KOPT-K1 (cell line): ENCODE data around the gene SLC27A3.

ENCODE experiments used
- H3K27ac ChIP-seq: fragments of 200-600 bp; sonication (generic); 2 replicates; pipeline ENCODE4 v1.5.1; 2016; ENCODE audit warnings: antibody characterized with exemption, mild to moderate bottlenecking, low read depth, low read length; ENCODE audit not compliant: poor library complexity, severe bottlenecking
- H3K36me3 ChIP-seq: fragments of 200-600 bp; sonication (generic); 2 replicates; pipeline ENCODE4 v1.5.1; 2017; ENCODE audit warnings: antibody characterized with exemption, mild to moderate bottlenecking, low read length, moderate library complexity; ENCODE audit not compliant: insufficient read depth
- H3K9me3 ChIP-seq: fragments of 200-600 bp; sonication (generic); 2 replicates; pipeline ENCODE4 v1.5.1; 2017; ENCODE audit warnings: antibody characterized with exemption, low read length, mild to moderate bottlenecking; ENCODE audit not compliant: insufficient read depth, poor library complexity, severe bottlenecking

SLC27A3 gene

GRCh38 chr1:153796786-153797659, 21.8 kb downstream of the SLC27A3 start:
- no peaks in the 10 kb centered on the region for H3K9me3 ChIP-seq
- no peak overlapping the region for H3K27ac ChIP-seq
- no peaks in the 10 kb centered on the region for H3K36me3 ChIP-seq

GRCh38 chr1:153798468-153798780, 23.2 kb downstream of the SLC27A3 start:
- no peak overlapping the region for H3K27ac ChIP-seq
- H3K9me3 ChIP-seq, result no peaks in the 10 kb centered on the region
- H3K36me3 ChIP-seq, result no peaks in the 10 kb centered on the region; the same call in 1 of the 2 replicates

- H3K36me3 ChIP-seq, result no peaks in the 10 kb centered on the region; the same call in 1 of the 2 replicates
- no peak overlapping the region for H3K27ac ChIP-seq
- H3K9me3 ChIP-seq, result no peaks in the 10 kb centered on the region
These were observed 23.8 kb downstream of the SLC27A3 start for GRCh38 chr1:153799016-153799415.

- no peak overlapping the region for H3K27ac ChIP-seq
- H3K36me3 ChIP-seq, result no peaks in the 10 kb centered on the region; the same call in 1 of the 2 replicates
- H3K9me3 ChIP-seq, result no peaks in the 10 kb centered on the region
These were observed 24.6 kb downstream of the SLC27A3 start for GRCh38 chr1:153799566-153800465.

GRCh38 chr1:153800516-153800915, 25.3 kb downstream of the SLC27A3 start:
- Histone ChIP-seq H3K9me3 (no peaks in the 10 kb centered on the region), H3K27ac (no peak overlapping the region), H3K36me3 (no peaks in the 10 kb centered on the region; the same call in 1 of the 2 replicates)

- Histone ChIP-seq H3K27ac (no peak overlapping the region), H3K9me3 (no peaks in the 10 kb centered on the region), H3K36me3 (no peaks in the 10 kb centered on the region; the same call in 1 of the 2 replicates)
These were observed 25.9 kb downstream of the SLC27A3 start for GRCh38 chr1:153801028-153801625.

GRCh38 chr1:153801786-153802697, 26.8 kb downstream of the SLC27A3 start:
- Histone ChIP-seq H3K9me3 (no peaks in the 10 kb centered on the region), H3K27ac (no peak overlapping the region), H3K36me3 (peaks cover 7% of the 10 kb centered on the region)

GRCh38 chr1:153803470-153804056, 28.4 kb downstream of the SLC27A3 start:
- no peak overlapping the region for H3K27ac ChIP-seq
- H3K36me3 ChIP-seq, result peaks cover 21% of the 10 kb centered on the region
- no peaks in the 10 kb centered on the region for H3K9me3 ChIP-seq

- Histone ChIP-seq H3K27ac (no peak overlapping the region), H3K9me3 (no peaks in the 10 kb centered on the region), H3K36me3 (peaks cover 27% of the 10 kb centered on the region)
These were observed 28.9 kb downstream of the SLC27A3 start for GRCh38 chr1:153804112-153804511.

- peak overlapping the region; percentile 1 for H3K27ac ChIP-seq
These were observed 30.0 kb downstream of the SLC27A3 start for GRCh38 chr1:153805042-153805745.

GRCh38 chr1:153805886-153806719, 30.9 kb downstream of the SLC27A3 start:
- Histone ChIP-seq H3K36me3 (peaks cover 47% of the 10 kb centered on the region), H3K27ac (no peak overlapping the region), H3K9me3 (no peaks in the 10 kb centered on the region)

More at GRCh38 chr1:153805042-153805745, 30.0 kb downstream of the SLC27A3 start:
- H3K36me3 ChIP-seq, result peaks cover 38% of the 10 kb centered on the region
- H3K9me3 ChIP-seq, result no peaks in the 10 kb centered on the region

- Histone ChIP-seq H3K27ac (no peak overlapping the region), H3K36me3 (peaks cover 97% of the 10 kb centered on the region), H3K9me3 (no peaks in the 10 kb centered on the region)
These were observed 41.2 kb downstream of the SLC27A3 start for GRCh38 chr1:153816283-153816889.
